ENCODE results near the gene FAM13B.

DNA sequence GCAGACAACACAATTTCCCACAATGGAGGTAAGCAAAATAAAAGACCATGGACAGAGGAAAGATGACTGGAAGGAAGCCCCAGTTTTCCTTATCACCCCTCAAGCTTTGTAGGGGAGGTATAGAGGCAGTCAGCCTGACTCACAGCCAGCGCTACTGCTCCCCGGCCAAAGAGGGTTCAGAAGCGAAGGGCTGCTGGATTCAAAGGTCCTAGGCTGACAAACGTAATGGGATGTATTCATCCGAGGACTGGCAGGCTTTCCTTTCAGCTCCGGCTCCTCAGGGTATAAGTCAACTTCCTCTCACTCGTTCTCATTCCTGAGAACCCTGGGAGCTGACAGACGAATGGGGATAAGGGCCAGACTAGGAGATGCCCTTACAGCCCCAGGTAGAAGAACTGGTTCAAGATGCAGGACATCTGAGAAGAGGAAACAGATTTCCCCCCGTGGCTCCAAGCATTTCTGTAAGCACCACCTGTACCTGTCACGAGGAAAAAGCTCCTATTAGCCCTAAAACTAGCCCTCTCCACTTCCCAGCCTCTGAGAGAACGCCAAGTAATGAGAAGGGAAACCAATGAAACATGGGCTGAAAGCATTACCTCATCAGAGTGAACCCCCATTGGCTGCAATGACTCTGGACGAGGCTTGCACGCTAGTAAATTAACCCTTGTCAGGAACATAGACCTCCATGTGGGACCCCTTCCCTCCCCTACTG, 22.1 kb upstream of the FAM13B start:
- TF ChIP-seq EZH2phosphoT487 (IDR thresholded peaks at IDR 0.05; ENCODE audit: borderline replicate concordance, low read length) (no peak), CTCF (conservative IDR thresholded peaks at IDR 0.05; ENCODE audit: low read depth, low read length) (no peak), EZH2 (IDR thresholded peaks at IDR 0.05; ENCODE audit: low read length, unreplicated experiment) (no peak)
